Measurements from ENCODE around the gene HBE1. TPM values are rescaled to one million over a fixed set of nuclear protein-coding genes. Genes with fewer than 3 reads are reported as not detected.
A peak's percentile ranks its signal among the peaks of the same experiment; 100 is the strongest.

HBE1 gene
- total and polyA plus RNA-seq, 2 of the 4 experiments (the other 2 are of a cell fraction) = 3.2 to 12.7 TPM

DNA sequence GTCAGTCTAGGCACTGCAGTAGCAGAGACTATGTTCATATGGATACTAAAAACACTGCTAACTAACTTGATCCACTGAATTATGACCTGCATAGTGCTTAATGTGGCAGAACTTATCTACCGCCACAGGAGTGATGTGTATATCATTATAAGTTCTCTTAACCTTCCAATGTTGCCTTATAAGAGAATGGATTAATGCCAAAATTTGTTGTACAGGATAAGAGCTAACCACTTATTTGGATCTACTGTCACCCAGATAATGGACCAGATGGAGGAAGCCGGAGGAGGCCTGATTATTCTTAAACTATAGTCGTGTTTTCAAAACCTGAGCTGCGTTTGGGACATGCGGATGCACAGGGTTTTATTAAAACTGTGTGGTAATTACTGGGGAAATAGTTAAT is 33.9 kb upstream of the HBE1 start:
- intact Hi-C loops (cut with micrococcal nuclease) (no loop called here), dilution Hi-C loops (cut with HindIII; ENCODE audit: low sequenced_read_pairs, unreplicated experiment) (no loop called here), in situ Hi-C loops (cut with MboI; ENCODE audit: low sequenced_read_pairs) (no loop called here)
- no peak overlapping the region for H3K56ac ChIP-seq (ENCODE audit: extremely low read depth, insufficient read depth, low read length)
- peaks cover 4% of the 10 kb centered on the region; the same call in 1 of the 2 replicates for H3K4me1 ChIP-seq (ENCODE audit: control insufficient read depth, insufficient read depth, low read length)
- H2BK15ac ChIP-seq (ENCODE audit: low read depth, low read length) = 0 out of 3 replicates have a peak overlapping the region, but pooled peaks have one; percentile 23
- no peak for DNase-seq
- no peak for ATAC-seq (ENCODE audit: low read depth)
- H2BK5ac ChIP-seq (ENCODE audit: low read depth, low read length, poor library complexity, severe bottlenecking) = peak overlapping the region; percentile 78
- no peak overlapping the region for H3K23ac ChIP-seq (ENCODE audit: low read depth, low read length)
- H4K8ac ChIP-seq (ENCODE audit: low read depth in 2 of 2, low read length in 2 of 2) = peak overlapping the region; percentile 6 to 59; a peak in 1 of 4 replicates
- H2BK20ac ChIP-seq (ENCODE audit: low read depth, low read length) = no peak overlapping the region
- no peak overlapping the region for H2AK9ac ChIP-seq (replicated peaks; ENCODE audit: low read depth, low read length, poor library complexity)
- H4K91ac ChIP-seq (ENCODE audit: insufficient read depth, low read depth, low read length) = 0 out of 2 replicates have a peak overlapping the region, but pooled peaks have one; percentile 61
- ChIA-PET POLR2A (ENCODE audit: unreplicated experiment) (no interaction called here), CTCF (interaction anchor here (0.6 to 1.2 kb wide), 2 partner anchors 62 to 100 kb away, joined by 3 to 4 read pairs; no protein-coding TSS in a partner anchor)
- no peak overlapping the region for H3K9ac ChIP-seq (ENCODE audit: low read depth, low read length)
- no peak overlapping the region for H3K27ac ChIP-seq (ENCODE audit: insufficient read depth, low read length)
- H4K5ac ChIP-seq (ENCODE audit: low read depth, low read length) = peak overlapping the region; percentile 78; the same call in 1 of the 2 replicates
- H3K36me3 ChIP-seq (ENCODE audit: control insufficient read depth, insufficient read depth, low read length) = no peaks in the 10 kb centered on the region
- 0 out of 2 replicates have a peak overlapping the region, but pooled peaks have one; percentile 65 for H3K4ac ChIP-seq (ENCODE audit: low read depth, low read length)
- no peaks in the 10 kb centered on the region for H3K9me3 ChIP-seq (ENCODE audit: control insufficient read depth, insufficient read depth, low read length)
- H2AFZ ChIP-seq (replicated peaks; ENCODE audit: low read length, poor library complexity) = no peak overlapping the region
- H2BK120ac ChIP-seq (ENCODE audit: low read depth, low read length) = peak overlapping the region; percentile 49; the same call in 1 of the 2 replicates
- H3K9me1 ChIP-seq (ENCODE audit: insufficient read depth, low read length) = no peaks in the 10 kb centered on the region; the same call in 1 of the 2 replicates
- no peak overlapping the region; the same call in 1 of the 2 replicates for H2AK5ac ChIP-seq (ENCODE audit: low read depth, low read length)
- no CpG with 5 or more reads among the region's 5 CpGs for WGBS, 2 experiments (ENCODE audit: extremely low coverage in 2 of 2, insufficient read length in 1 of 2)
- H3K14ac ChIP-seq (replicated peaks; ENCODE audit: low read depth, low read length) = no peak overlapping the region; the same call in 1 of the 2 replicates
- no peaks in the 10 kb centered on the region for H4K20me1 ChIP-seq (ENCODE audit: insufficient read depth, low read length)
- TF ChIP-seq NFE2L2 (IDR thresholded peaks at IDR 0.05; ENCODE audit: low read depth, low read length) = no peak
- TF ChIP-seq, protein P1, sequence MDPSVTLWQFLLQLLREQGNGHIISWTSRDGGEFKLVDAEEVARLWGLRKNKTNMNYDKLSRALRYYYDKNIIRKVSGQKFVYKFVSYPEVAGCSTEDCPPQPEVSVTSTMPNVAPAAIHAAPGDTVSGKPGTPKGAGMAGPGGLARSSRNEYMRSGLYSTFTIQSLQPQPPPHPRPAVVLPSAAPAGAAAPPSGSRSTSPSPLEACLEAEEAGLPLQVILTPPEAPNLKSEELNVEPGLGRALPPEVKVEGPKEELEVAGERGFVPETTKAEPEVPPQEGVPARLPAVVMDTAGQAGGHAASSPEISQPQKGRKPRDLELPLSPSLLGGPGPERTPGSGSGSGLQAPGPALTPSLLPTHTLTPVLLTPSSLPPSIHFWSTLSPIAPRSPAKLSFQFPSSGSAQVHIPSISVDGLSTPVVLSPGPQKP (IDR thresholded peaks at IDR 0.05; ENCODE audit: borderline replicate concordance, low read depth, low read length) = no peak
- no peak for TF ChIP-seq MAZ (IDR thresholded peaks at IDR 0.05; ENCODE audit: borderline replicate concordance, low read depth, low read length)
- no TSS peak for BruUV-seq (replicated peaks)
- H3K27me3 ChIP-seq (ENCODE audit: control insufficient read depth, insufficient read depth, low read length) = no peaks in the 10 kb centered on the region
- H3K79me1 ChIP-seq (ENCODE audit: low read depth in 1 of 2, low read length in 2 of 2) = no peaks in the 10 kb centered on the region
- no peak overlapping the region for H3K4me3 ChIP-seq (ENCODE audit: insufficient read depth, low read depth, low read length)
- H3K18ac ChIP-seq (ENCODE audit: low read depth, low read length) = peak overlapping the region; percentile 89; the same call in 1 of the 2 replicates
- H3K4me2 ChIP-seq (ENCODE audit: low read depth, low read length) = no peak overlapping the region
